Astrocyte of the spinal cord (primary cell): ENCODE measurements around the gene GKN2.
A peak's percentile ranks its signal among the peaks of the same experiment; 100 is the strongest.

Experiments
- DNase-seq: peaks from one replicate; pipeline ENCODE4 v3.0.0; 2011; ENCODE audit warnings: low read depth, low spot score
- H3K4me3 ChIP-seq: 2 replicates; pipeline ENCODE4 v1.5.1; 2011; ENCODE audit warnings: low read depth, mild to moderate bottlenecking, low read length, moderate library complexity
- in situ Hi-C: cut with HindIII; loops from 2 replicates; pipeline ENCODE4 v1.10.0; 2017; ENCODE audit warnings: low sequenced_read_pairs
- TF ChIP-seq, protein P1 (sequence below): IDR thresholded peaks from 2 replicates; pipeline ENCODE4 v1.5.1; 2012; ENCODE audit warnings: low read depth, mild to moderate bottlenecking, low read length, inconsistent platforms

GKN2 gene, protein sequence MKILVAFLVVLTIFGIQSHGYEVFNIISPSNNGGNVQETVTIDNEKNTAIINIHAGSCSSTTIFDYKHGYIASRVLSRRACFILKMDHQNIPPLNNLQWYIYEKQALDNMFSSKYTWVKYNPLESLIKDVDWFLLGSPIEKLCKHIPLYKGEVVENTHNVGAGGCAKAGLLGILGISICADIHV

DNA sequence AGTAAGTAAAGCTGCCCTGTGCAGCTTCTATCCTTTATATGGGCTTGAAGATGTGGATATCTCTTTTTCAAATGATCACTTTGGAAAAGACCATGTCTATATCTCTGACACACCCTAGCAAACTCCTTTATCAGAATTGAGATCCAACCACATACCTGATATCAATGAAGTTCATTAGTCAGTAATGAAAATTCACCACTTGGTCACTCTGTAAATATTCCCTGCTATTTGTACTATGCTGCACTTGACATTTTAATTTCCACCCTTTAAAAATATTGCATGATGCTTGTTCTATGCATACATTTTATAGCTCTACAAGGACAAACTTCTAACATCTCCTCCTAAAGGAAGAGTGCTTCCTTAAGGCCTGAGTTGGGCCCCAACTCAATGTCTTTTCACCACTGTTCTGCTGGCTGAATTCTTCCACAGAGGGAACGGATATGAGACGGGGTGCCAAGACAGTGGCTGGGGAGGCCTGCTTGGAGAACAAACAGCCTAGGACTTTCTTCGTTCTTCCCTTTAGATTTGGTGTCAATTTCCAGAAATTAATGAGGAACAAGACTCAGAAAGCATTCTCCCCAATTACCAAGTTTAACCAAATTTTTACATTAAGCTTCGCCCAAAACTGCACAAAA is at the start of gene GKN2:
GKN2 (minus strand) TSS at position 7 of the 635 bp plus-strand sequence. CDS start 32 bp downstream, outside the sequence.
- DNase-seq, result no peak
- TF ChIP-seq, protein P1, sequence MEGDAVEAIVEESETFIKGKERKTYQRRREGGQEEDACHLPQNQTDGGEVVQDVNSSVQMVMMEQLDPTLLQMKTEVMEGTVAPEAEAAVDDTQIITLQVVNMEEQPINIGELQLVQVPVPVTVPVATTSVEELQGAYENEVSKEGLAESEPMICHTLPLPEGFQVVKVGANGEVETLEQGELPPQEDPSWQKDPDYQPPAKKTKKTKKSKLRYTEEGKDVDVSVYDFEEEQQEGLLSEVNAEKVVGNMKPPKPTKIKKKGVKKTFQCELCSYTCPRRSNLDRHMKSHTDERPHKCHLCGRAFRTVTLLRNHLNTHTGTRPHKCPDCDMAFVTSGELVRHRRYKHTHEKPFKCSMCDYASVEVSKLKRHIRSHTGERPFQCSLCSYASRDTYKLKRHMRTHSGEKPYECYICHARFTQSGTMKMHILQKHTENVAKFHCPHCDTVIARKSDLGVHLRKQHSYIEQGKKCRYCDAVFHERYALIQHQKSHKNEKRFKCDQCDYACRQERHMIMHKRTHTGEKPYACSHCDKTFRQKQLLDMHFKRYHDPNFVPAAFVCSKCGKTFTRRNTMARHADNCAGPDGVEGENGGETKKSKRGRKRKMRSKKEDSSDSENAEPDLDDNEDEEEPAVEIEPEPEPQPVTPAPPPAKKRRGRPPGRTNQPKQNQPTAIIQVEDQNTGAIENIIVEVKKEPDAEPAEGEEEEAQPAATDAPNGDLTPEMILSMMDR, result no peak
- in situ Hi-C loops, result no loop called here
- no peak within 1 kb of the TSS for H3K4me3 ChIP-seq

DNA sequence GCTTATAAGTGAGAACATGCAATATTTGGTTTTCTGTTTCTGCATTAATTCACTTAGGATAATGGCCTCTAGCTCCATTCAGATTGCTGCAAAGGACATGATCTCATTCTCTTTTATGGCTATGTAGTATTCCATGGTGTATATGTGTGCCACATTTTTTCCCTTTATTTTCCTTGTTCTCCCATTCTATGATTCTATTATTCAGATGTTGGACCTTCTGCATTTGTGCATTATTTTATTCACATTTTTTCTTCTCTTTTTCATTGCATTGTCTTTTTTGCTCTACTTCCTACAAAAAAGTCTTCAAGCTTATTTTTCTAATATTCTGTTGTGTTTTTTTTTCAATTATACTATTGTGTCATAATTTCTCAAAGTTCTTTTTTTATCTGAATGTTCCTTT is 49.2 kb upstream of the GKN2 start:
- in situ Hi-C loops, result no loop called here
- no peak overlapping the region for H3K4me3 ChIP-seq
- TF ChIP-seq, protein P1, result no peak
- no peak for DNase-seq

DNA sequence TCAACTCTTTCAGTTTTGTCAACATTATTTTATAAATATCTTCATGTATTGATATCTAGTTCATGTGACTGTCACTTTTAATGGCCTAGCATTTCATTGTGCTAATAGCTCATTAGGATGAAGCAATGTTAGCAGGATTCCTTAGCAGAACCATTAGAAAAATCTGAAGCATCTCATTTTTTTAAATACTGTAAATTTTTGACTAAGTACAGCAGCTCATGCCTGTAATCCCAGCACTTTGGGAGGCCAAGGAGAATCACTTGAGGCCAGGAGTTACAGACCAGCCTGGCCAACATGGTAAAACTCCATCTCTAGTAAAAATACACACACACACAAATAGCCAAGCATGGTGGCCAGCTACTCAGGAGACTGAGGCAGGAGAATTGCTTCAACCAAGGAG is 44.7 kb upstream of the GKN2 start:
- in situ Hi-C loops, result no loop called here
- no peak overlapping the region for H3K4me3 ChIP-seq
- TF ChIP-seq, protein P1, result no peak
- no peak for DNase-seq

DNA sequence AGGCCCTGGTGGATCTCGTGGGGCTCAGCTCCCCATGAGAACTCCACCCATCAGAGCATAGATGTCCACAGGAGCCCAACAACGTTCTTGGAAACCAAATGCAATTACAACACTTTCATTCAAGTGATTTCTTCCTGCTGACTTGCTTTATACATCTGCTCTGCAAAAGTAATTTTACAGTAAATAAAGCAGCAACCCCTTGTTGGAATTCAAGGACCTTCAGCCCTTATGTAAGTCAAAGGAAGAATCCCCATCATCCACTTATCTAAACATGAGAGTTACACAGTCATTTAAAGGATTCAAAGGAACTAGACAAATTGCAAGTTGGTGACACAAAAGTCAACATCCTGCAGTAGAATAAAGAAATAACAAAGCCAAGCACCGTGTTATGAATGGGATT is 43.2 kb upstream of the GKN2 start:
- TF ChIP-seq, protein P1, result no peak
- in situ Hi-C loops, result no loop called here
- DNase-seq, result no peak
- no peak overlapping the region for H3K4me3 ChIP-seq

DNA sequence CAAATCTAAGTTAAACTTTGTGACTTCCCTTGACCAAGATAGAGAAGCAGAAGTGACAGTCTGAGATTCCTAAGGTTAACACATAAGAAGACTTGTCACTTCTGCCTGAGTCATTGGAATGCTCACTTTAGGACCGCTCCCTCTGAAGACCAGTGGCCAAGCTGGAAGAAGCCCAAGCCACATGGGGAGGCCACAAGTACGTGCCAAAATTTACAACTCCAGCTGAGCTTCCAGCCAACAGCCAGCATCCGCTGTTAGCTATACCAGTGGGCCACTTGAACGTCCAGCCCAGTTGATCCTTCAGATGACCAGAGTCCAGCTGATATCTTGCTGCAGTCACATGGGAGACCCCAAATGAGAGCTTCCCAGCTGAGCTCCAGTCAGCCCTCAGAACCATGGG is 42.2 kb upstream of the GKN2 start:
- TF ChIP-seq, protein P1, result no peak
- in situ Hi-C loops, result no loop called here
- DNase-seq, result peak; percentile 87
- no peak overlapping the region for H3K4me3 ChIP-seq

DNA sequence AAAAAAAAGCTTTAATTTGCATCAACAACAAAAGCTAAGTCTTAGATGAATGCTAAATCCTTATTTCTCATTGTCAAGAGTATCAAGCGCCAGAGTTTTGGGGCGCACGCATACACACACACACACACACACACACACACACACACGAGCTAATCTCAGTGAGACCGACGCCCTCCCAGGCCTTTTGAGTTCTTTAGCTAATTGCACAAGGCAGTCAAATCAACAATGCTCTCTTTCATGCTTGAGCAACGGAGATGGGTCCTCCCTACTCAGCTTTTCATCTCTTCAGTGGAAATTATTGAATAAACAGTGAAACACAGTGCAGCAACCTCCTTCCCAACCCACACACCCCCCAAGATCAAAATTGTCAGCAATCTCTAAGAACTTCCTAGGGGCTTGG is 41.0 kb upstream of the GKN2 start:
- no peak overlapping the region for H3K4me3 ChIP-seq
- TF ChIP-seq, protein P1, result no peak
- in situ Hi-C loops, result no loop called here
- DNase-seq, result no peak
